ENCODE measurements around the gene SBF2.

Gene SBF2

GRCh38 chr11:9826390-9826789, 467.6 kb downstream of the SBF2 start:
- H3K4me3 ChIP-seq (ENCODE audit: low read depth, low read length) = no peak overlapping the region
- no peak for DNase-seq (ENCODE audit: low read depth)
- in situ Hi-C loops (cut with HindIII; ENCODE audit: low sequenced_read_pairs) = no loop called here
- TF ChIP-seq, protein P1, sequence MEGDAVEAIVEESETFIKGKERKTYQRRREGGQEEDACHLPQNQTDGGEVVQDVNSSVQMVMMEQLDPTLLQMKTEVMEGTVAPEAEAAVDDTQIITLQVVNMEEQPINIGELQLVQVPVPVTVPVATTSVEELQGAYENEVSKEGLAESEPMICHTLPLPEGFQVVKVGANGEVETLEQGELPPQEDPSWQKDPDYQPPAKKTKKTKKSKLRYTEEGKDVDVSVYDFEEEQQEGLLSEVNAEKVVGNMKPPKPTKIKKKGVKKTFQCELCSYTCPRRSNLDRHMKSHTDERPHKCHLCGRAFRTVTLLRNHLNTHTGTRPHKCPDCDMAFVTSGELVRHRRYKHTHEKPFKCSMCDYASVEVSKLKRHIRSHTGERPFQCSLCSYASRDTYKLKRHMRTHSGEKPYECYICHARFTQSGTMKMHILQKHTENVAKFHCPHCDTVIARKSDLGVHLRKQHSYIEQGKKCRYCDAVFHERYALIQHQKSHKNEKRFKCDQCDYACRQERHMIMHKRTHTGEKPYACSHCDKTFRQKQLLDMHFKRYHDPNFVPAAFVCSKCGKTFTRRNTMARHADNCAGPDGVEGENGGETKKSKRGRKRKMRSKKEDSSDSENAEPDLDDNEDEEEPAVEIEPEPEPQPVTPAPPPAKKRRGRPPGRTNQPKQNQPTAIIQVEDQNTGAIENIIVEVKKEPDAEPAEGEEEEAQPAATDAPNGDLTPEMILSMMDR (IDR thresholded peaks at IDR 0.05; ENCODE audit: low read depth, low read length, missing control alignments) = no peak

DNA sequence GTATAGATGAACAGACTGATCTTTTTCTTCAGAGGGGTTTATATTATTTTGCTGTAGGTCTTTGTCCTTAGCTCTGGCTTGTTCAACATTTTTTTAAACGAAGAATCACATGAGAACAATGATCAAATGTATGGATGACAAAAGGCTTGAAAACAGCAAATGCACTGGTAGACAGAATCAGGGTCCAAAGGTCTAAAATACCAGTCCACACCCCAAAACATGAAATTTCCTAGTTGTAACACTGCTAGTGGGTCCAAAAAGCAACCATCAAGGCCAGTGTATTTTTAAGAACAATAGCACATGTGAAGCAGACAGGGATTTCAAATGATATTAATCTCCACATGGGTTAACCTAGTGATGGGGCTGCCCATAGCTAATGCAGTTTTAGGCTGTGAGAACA, 468.1 kb downstream of the SBF2 start:
- H3K4me3 ChIP-seq (ENCODE audit: low read depth, low read length) = no peak overlapping the region
- no peak for DNase-seq (ENCODE audit: low read depth)
- TF ChIP-seq, protein P1 (IDR thresholded peaks at IDR 0.05; ENCODE audit: low read depth, low read length, missing control alignments) = no peak
- in situ Hi-C loops (cut with HindIII; ENCODE audit: low sequenced_read_pairs) = no loop called here

GRCh38 chr11:9825315-9825714, 468.7 kb downstream of the SBF2 start:
- DNase-seq (ENCODE audit: low read depth) = no peak
- in situ Hi-C loops (cut with HindIII; ENCODE audit: low sequenced_read_pairs) = no loop called here
- TF ChIP-seq, protein P1 (IDR thresholded peaks at IDR 0.05; ENCODE audit: low read depth, low read length, missing control alignments) = no peak
- no peak overlapping the region for H3K4me3 ChIP-seq (ENCODE audit: low read depth, low read length)

DNA sequence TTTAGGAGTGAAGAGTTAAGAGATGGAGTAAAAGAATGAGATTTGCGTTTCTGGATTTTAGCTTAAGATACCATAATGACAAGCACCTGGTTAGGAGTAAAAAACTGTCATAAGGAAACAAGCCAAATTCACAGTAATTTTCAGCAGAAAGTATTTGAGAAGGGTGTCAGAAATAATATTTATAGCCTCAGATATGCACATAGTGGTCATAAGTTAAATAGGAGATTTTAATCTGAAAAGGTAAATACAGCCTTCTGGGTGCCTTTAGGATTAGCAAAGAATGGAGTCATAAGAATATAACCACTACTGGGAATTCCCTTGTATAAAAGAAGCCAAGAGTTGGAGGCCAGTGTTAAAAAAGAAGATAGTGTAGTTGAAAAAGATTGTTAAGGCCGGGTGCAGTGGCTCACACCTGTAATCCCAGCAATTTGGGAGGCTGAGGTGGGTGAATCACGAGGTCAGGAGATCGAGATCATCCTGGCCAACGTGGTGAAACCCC, 470.1 kb downstream of the SBF2 start:
- DNase-seq (ENCODE audit: low read depth) = no peak
- TF ChIP-seq, protein P1 (IDR thresholded peaks at IDR 0.05; ENCODE audit: low read depth, low read length, missing control alignments) = no peak
- no peak overlapping the region for H3K4me3 ChIP-seq (ENCODE audit: low read depth, low read length)
- in situ Hi-C loops (cut with HindIII; ENCODE audit: low sequenced_read_pairs) = no loop called here

GRCh38 chr11:9823439-9823838, 470.6 kb downstream of the SBF2 start:
- TF ChIP-seq, protein P1 (IDR thresholded peaks at IDR 0.05; ENCODE audit: low read depth, low read length, missing control alignments) = no peak

DNA sequence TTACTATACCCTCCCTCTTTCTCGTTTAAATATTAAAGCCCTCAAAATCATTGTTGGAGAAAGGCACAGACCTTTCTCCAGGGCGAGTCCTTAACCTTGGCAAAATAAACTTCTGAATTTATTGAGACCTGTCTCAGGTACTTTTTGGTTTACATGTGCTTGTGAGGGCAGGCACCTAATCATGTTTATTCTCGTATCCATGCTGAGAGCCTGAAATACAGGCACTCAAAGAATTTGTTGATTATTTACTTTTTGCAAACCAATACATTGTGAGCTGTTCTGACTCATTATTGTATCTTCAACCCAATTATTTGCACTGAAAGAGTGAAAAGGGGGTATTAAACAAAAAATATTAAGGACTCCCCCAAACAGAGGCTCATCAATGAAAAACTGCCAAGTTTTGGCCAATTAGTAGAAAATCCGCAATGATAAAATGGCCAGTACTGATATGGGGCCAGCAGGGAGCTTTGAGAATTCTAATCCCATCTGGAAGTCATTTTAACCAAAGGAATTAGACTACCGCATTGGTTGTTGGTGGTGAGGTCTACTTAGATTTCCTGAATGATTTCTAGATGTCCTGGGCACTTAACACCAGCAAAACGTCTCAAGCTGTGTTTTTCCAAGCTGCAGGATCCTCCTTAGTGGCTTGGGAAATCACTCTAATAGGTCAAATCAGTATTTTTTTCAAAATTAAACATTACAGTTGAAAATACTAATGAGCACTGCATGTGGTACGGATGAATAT, 472.8 kb downstream of the SBF2 start:
- TF ChIP-seq, protein P1 (IDR thresholded peaks at IDR 0.05; ENCODE audit: low read depth, low read length, missing control alignments) = no peak
- no peak for DNase-seq (ENCODE audit: low read depth)
- no peak overlapping the region for H3K4me3 ChIP-seq (ENCODE audit: low read depth, low read length)
- in situ Hi-C loops (cut with HindIII; ENCODE audit: low sequenced_read_pairs) = no loop called here

More at GRCh38 chr11:9823439-9823838, 470.6 kb downstream of the SBF2 start:
- H3K4me3 ChIP-seq (ENCODE audit: low read depth, low read length) = no peak overlapping the region
- no peak for DNase-seq (ENCODE audit: low read depth)
- in situ Hi-C loops (cut with HindIII; ENCODE audit: low sequenced_read_pairs) = no loop called here
